ENCODE measurements around the gene PBX3. TPM values are rescaled to one million over a fixed set of nuclear protein-coding genes. Genes with fewer than 3 reads are reported as not detected.
A peak's percentile ranks its signal among the peaks of the same experiment; 100 is the strongest.

PBX3 gene
- total and polyA plus RNA-seq, 9 donors: 9.1 to 18.5 (median 11.4) TPM

DNA sequence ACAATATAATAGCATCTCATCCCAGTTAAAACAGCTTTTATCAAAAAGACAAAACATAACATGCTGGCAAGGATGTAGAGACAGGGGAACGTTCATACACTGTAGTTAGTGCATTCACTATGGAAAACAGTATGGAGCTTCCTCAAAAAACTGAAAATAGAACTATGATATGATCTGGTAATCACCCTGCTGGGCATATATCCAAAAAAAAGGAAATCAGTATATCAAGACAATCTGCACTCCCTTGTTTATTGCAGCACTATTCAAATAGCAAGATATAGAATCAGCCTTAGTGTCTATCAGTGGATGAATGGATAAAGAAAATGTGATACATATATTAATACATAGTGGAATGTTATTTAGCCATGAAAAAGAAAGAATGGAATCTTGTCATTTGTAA is 88.5 kb downstream of the PBX3 start:
- Histone ChIP-seq H3K27ac (ENCODE audit: low read length) (no peak overlapping the region), H3K4me1 (ENCODE audit: control insufficient read depth, insufficient read depth, low read length) (no peaks in the 10 kb centered on the region), H3K9me3 (replicated peaks; ENCODE audit: control insufficient read depth, low read depth, low read length) (no peaks in the 10 kb centered on the region), H3K36me3 (ENCODE audit: control insufficient read depth, insufficient read depth, low read length) (no peaks in the 10 kb centered on the region), H3K27me3 (ENCODE audit: control insufficient read depth, insufficient read depth, low read length) (no peaks in the 10 kb centered on the region), H3K4me3 (ENCODE audit: low read length) (no peak overlapping the region)
- whole genome bisulfite sequencing (ENCODE audit: insufficient coverage): no CpG with 5 or more reads among the region's 1 CpG
- DNase-seq: no peak

DNA sequence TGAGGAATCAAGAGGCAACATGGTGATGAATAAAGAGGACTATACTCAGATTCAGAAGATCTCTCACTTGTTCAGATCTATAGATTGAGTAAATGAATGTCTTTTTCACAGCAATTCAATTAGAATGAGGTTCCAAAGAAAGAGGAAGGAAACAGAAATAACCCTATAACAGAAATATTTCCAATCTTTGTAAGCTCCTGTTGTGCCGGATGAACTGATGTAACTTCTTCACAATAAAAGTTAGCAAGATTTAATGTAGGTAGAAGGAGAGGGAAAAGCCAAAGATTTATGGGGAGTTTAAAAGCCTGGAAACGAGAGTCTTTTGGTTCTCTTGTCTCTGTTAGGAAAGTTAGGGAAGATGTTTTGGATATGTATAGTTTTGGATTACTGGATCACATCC is 92.1 kb downstream of the PBX3 start:
- H3K4me1 ChIP-seq (ENCODE audit: control insufficient read depth, insufficient read depth, low read length): no peaks in the 10 kb centered on the region
- H3K27ac ChIP-seq (ENCODE audit: low read length): no peak overlapping the region
- H3K4me3 ChIP-seq (ENCODE audit: low read length): no peak overlapping the region
- no peak for DNase-seq
- H3K36me3 ChIP-seq (ENCODE audit: control insufficient read depth, insufficient read depth, low read length): no peaks in the 10 kb centered on the region
- H3K27me3 ChIP-seq (ENCODE audit: control insufficient read depth, insufficient read depth, low read length): no peaks in the 10 kb centered on the region
- H3K9me3 ChIP-seq (replicated peaks; ENCODE audit: control insufficient read depth, low read depth, low read length): no peaks in the 10 kb centered on the region
- WGBS (ENCODE audit: insufficient coverage): no CpG with 5 or more reads among the region's 2 CpGs

DNA sequence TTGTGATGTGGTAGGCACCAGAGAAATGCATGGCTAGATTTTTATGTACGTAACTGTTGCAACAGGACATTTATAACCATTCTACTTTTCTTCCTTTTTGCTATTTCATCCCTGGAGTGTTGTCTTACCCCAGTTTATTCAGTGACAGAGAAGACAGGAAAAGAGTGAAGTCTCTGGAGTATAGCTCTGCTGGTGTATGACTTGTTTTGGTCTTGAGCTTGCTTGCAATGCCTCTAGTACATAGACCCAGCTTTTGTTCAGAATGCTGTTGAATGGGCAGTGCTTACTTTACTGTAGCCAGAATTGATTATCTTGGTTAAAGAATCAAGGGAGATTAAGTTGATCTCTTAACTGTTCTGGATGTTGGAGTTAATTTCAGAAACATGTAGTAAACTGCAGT is 94.3 kb downstream of the PBX3 start:
- Histone ChIP-seq H3K27ac (ENCODE audit: low read length) (no peak overlapping the region), H3K4me3 (ENCODE audit: low read length) (no peak overlapping the region), H3K27me3 (ENCODE audit: control insufficient read depth, insufficient read depth, low read length) (no peaks in the 10 kb centered on the region), H3K4me1 (ENCODE audit: control insufficient read depth, insufficient read depth, low read length) (no peaks in the 10 kb centered on the region), H3K36me3 (ENCODE audit: control insufficient read depth, insufficient read depth, low read length) (no peaks in the 10 kb centered on the region), H3K9me3 (replicated peaks; ENCODE audit: control insufficient read depth, low read depth, low read length) (no peaks in the 10 kb centered on the region)
- no CpG with 5 or more reads among the region's 1 CpG for WGBS (ENCODE audit: insufficient coverage)
- no peak for DNase-seq

GRCh38 chr9:125842242-125842641 is 95.1 kb downstream of the PBX3 start:
- H3K36me3 ChIP-seq (ENCODE audit: control insufficient read depth, insufficient read depth, low read length): no peaks in the 10 kb centered on the region
- H3K4me1 ChIP-seq (ENCODE audit: control insufficient read depth, insufficient read depth, low read length): no peaks in the 10 kb centered on the region
- WGBS (ENCODE audit: insufficient coverage): no CpG with 5 or more reads among the region's 1 CpG
- DNase-seq: no peak
- no peak overlapping the region for H3K4me3 ChIP-seq (ENCODE audit: low read length)
- H3K27ac ChIP-seq (ENCODE audit: low read length): no peak overlapping the region
- no peaks in the 10 kb centered on the region for H3K27me3 ChIP-seq (ENCODE audit: control insufficient read depth, insufficient read depth, low read length)
- H3K9me3 ChIP-seq (replicated peaks; ENCODE audit: control insufficient read depth, low read depth, low read length): no peaks in the 10 kb centered on the region

GRCh38 chr9:125843646-125844045 is 96.5 kb downstream of the PBX3 start:
- Histone ChIP-seq H3K4me3 (ENCODE audit: low read length) (no peak overlapping the region), H3K4me1 (ENCODE audit: control insufficient read depth, insufficient read depth, low read length) (no peaks in the 10 kb centered on the region), H3K27me3 (ENCODE audit: control insufficient read depth, insufficient read depth, low read length) (no peaks in the 10 kb centered on the region), H3K27ac (ENCODE audit: low read length) (no peak overlapping the region), H3K9me3 (replicated peaks; ENCODE audit: control insufficient read depth, low read depth, low read length) (no peaks in the 10 kb centered on the region), H3K36me3 (ENCODE audit: control insufficient read depth, insufficient read depth, low read length) (no peaks in the 10 kb centered on the region)
- DNase-seq: peak; percentile 74
- 31% methylated on average over 5 of the region's 5 CpGs for WGBS (ENCODE audit: insufficient coverage)

- DNase-seq: no peak
- no CpG with 5 or more reads among the region's 3 CpGs for WGBS (ENCODE audit: insufficient coverage)
- Histone ChIP-seq H3K36me3 (ENCODE audit: control insufficient read depth, insufficient read depth, low read length) (no peaks in the 10 kb centered on the region), H3K27ac (ENCODE audit: low read length) (no peak overlapping the region), H3K27me3 (ENCODE audit: control insufficient read depth, insufficient read depth, low read length) (no peaks in the 10 kb centered on the region), H3K9me3 (replicated peaks; ENCODE audit: control insufficient read depth, low read depth, low read length) (no peaks in the 10 kb centered on the region), H3K4me1 (ENCODE audit: control insufficient read depth, insufficient read depth, low read length) (no peaks in the 10 kb centered on the region), H3K4me3 (ENCODE audit: low read length) (no peak overlapping the region)
Observed at GRCh38 chr9:125844611-125845010, 97.4 kb downstream of the PBX3 start.

DNA sequence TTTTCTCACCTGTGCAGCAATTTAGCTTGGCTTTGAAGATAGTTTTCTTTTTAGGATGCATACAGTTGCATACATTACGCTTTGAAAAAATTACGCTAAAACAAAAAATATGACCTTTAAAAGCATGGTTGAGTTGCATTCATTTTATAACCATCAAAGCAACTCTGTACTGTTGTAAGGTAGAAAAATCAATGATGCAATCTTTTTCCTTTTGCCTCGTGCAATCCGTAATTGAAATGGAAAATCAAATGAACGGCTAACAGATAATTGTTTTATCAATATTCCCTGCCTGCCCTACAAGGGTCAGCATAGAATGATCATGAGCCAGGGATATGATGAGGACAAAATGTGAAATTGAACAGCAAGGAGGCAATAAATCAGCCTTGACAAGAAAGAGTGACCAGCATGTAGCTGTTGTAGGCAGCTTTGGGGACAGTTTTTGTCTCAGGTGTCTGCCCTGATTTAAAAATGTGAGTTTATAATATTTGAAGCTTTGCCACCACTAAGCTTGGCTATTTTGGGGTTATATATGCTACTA is 98.2 kb downstream of the PBX3 start:
- Histone ChIP-seq H3K4me1 (ENCODE audit: control insufficient read depth, insufficient read depth, low read length) (no peaks in the 10 kb centered on the region), H3K4me3 (ENCODE audit: low read length) (no peak overlapping the region), H3K9me3 (replicated peaks; ENCODE audit: control insufficient read depth, low read depth, low read length) (no peaks in the 10 kb centered on the region), H3K27ac (ENCODE audit: low read length) (no peak overlapping the region), H3K36me3 (ENCODE audit: control insufficient read depth, insufficient read depth, low read length) (no peaks in the 10 kb centered on the region), H3K27me3 (ENCODE audit: control insufficient read depth, insufficient read depth, low read length) (no peaks in the 10 kb centered on the region)
- DNase-seq: no peak
- WGBS (ENCODE audit: insufficient coverage): no CpG with 5 or more reads among the region's 5 CpGs

GRCh38 chr9:125847735-125848134 is 100.6 kb downstream of the PBX3 start:
- Histone ChIP-seq H3K4me1 (ENCODE audit: control insufficient read depth, insufficient read depth, low read length) (no peaks in the 10 kb centered on the region), H3K36me3 (ENCODE audit: control insufficient read depth, insufficient read depth, low read length) (no peaks in the 10 kb centered on the region), H3K9me3 (replicated peaks; ENCODE audit: control insufficient read depth, low read depth, low read length) (no peaks in the 10 kb centered on the region), H3K27ac (ENCODE audit: low read length) (no peak overlapping the region), H3K4me3 (ENCODE audit: low read length) (no peak overlapping the region), H3K27me3 (ENCODE audit: control insufficient read depth, insufficient read depth, low read length) (no peaks in the 10 kb centered on the region)
- DNase-seq: no peak
- WGBS (ENCODE audit: insufficient coverage): 100% methylated on average over 1 of the region's 2 CpGs

GRCh38 chr9:125850106-125850632 is 103.0 kb downstream of the PBX3 start:
- 83% methylated on average over 1 of the region's 3 CpGs for WGBS (ENCODE audit: insufficient coverage)
- H3K27ac ChIP-seq (ENCODE audit: low read length): no peak overlapping the region
- no peak for DNase-seq
- no peaks in the 10 kb centered on the region for H3K4me1 ChIP-seq (ENCODE audit: control insufficient read depth, insufficient read depth, low read length)
- no peaks in the 10 kb centered on the region for H3K36me3 ChIP-seq (ENCODE audit: control insufficient read depth, insufficient read depth, low read length)
- H3K27me3 ChIP-seq (ENCODE audit: control insufficient read depth, insufficient read depth, low read length): no peaks in the 10 kb centered on the region
- no peak overlapping the region for H3K4me3 ChIP-seq (ENCODE audit: low read length)
- H3K9me3 ChIP-seq (replicated peaks; ENCODE audit: control insufficient read depth, low read depth, low read length): no peaks in the 10 kb centered on the region

DNA sequence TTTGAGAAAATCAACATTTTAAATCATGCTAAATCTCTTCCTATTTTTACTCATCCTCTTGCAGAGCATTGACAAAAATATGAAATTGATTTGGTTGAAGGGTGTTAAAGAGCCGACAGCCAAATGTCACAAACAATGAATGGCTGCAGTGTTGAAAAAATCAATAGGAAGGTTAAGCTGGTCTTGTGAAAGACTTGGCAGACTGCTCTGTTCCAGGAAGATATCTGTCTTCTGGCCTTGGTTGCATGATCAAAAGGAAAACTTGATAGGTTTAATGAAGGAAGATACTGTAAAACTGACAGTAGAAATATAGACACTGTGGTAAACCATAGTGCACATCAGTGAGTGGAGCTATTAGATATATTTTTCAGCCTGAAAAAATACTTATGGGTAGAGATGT is 103.6 kb downstream of the PBX3 start:
- DNase-seq: no peak
- H3K4me1 ChIP-seq (ENCODE audit: control insufficient read depth, insufficient read depth, low read length): no peaks in the 10 kb centered on the region
- no peak overlapping the region for H3K4me3 ChIP-seq (ENCODE audit: low read length)
- no peaks in the 10 kb centered on the region for H3K36me3 ChIP-seq (ENCODE audit: control insufficient read depth, insufficient read depth, low read length)
- no peak overlapping the region for H3K27ac ChIP-seq (ENCODE audit: low read length)
- H3K27me3 ChIP-seq (ENCODE audit: control insufficient read depth, insufficient read depth, low read length): no peaks in the 10 kb centered on the region
- H3K9me3 ChIP-seq (replicated peaks; ENCODE audit: control insufficient read depth, low read depth, low read length): no peaks in the 10 kb centered on the region
- 92% methylated on average over 1 of the region's 1 CpG for WGBS (ENCODE audit: insufficient coverage)

- Histone ChIP-seq H3K27me3 (ENCODE audit: control insufficient read depth, insufficient read depth, low read length) (no peaks in the 10 kb centered on the region), H3K4me1 (ENCODE audit: control insufficient read depth, insufficient read depth, low read length) (no peaks in the 10 kb centered on the region), H3K27ac (ENCODE audit: low read length) (no peak overlapping the region), H3K4me3 (ENCODE audit: low read length) (no peak overlapping the region), H3K36me3 (ENCODE audit: control insufficient read depth, insufficient read depth, low read length) (no peaks in the 10 kb centered on the region), H3K9me3 (replicated peaks; ENCODE audit: control insufficient read depth, low read depth, low read length) (no peaks in the 10 kb centered on the region)
- DNase-seq: no peak
- WGBS (ENCODE audit: insufficient coverage): no CpG with 5 or more reads among the region's 2 CpGs
Observed at GRCh38 chr9:125851979-125852378, 104.8 kb downstream of the PBX3 start.
